CD14-positive monocyte (primary cell): ENCODE results near the gene SNX30. TPM values are rescaled to one million over a fixed set of nuclear protein-coding genes. Genes with fewer than 3 reads are reported as not detected.

Source experiments
- DNase-seq, 3 donors: peaks; one replicate each; pipeline ENCODE4 v3.0.0-alpha.2; 2011 to 2022
- H2AFZ ChIP-seq: 2 replicates; pipeline ENCODE4 v1.6.0; 2012; ENCODE audit warnings: mild to moderate bottlenecking, low read depth, low read length, inconsistent platforms; ENCODE audit not compliant: insufficient read depth, poor library complexity, severe bottlenecking
- H3K27ac ChIP-seq, 2 donors: 1 replicate in 1 of 2; 2 replicates in 1 of 2; pipeline ENCODE4 v1.5.1; 2012 to 2013; ENCODE audit warnings: low read length in 2 of 2, control low read depth in 1 of 2, inconsistent platforms in 1 of 2, low read depth in 1 of 2, mild to moderate bottlenecking in 1 of 2
- H3K27me3 ChIP-seq, 2 donors: one replicate each; pipeline versions ENCODE4 v1.6.0 to v1.6.1; 2011 to 2013; ENCODE audit warnings: low read length in 2 of 2; ENCODE audit not compliant: control insufficient read depth in 2 of 2, insufficient read depth in 2 of 2
- H3K36me3 ChIP-seq, 2 donors: replicated peaks in 1 of 2; 1 replicate in 1 of 2; 2 replicates in 1 of 2; pipeline versions ENCODE4 v1.5.1 to v1.6.1; 2012 to 2013; ENCODE audit warnings: low read length in 2 of 2, control low read depth in 1 of 2, inconsistent platforms in 1 of 2, mild to moderate bottlenecking in 1 of 2; ENCODE audit not compliant: insufficient read depth in 2 of 2, control insufficient read depth in 1 of 2
- H3K4me1 ChIP-seq, 2 donors: 1 replicate in 1 of 2; 2 replicates in 1 of 2; pipeline versions ENCODE4 v1.5.1 to v1.6.1; 2012 to 2013; ENCODE audit warnings: low read length in 2 of 2, control low read depth in 1 of 2, inconsistent platforms in 1 of 2, mild to moderate bottlenecking in 1 of 2, moderate library complexity in 1 of 2; ENCODE audit not compliant: insufficient read depth in 2 of 2, control insufficient read depth in 1 of 2
- H3K4me2 ChIP-seq: replicated peaks from 2 replicates; pipeline ENCODE3; 2012; ENCODE audit warnings: low read length, moderate library complexity, mild to moderate bottlenecking; ENCODE audit not compliant: poor library complexity, severe bottlenecking; ENCODE audit errors: extremely low read depth
- H3K4me3 ChIP-seq, 3 experiments: fragments of 200-600 bp in 1 of 3; sonication (generic) in 1 of 3; replicated peaks in 1 of 3; 1 replicate in 2 of 3; 2 replicates in 1 of 3; pipeline ENCODE4 v1.5.1; 2011 to 2013; ENCODE audit warnings: low read length in 3 of 3, mild to moderate bottlenecking in 3 of 3, control low read depth in 2 of 3, low read depth in 2 of 3, inconsistent platforms in 1 of 3, moderate library complexity in 1 of 3
- H3K79me2 ChIP-seq: 2 replicates; pipeline ENCODE4 v1.6.0; 2012; ENCODE audit warnings: mild to moderate bottlenecking, control low read depth, inconsistent platforms, low read length, moderate library complexity; ENCODE audit not compliant: insufficient read depth
- H3K9ac ChIP-seq: 2 replicates; pipeline ENCODE4 v1.6.0; 2017; ENCODE audit warnings: low read length, mild to moderate bottlenecking; ENCODE audit not compliant: insufficient read depth, poor library complexity, severe bottlenecking
- H3K9me3 ChIP-seq, 2 donors: replicated peaks in 1 of 2; 1 replicate in 1 of 2; 2 replicates in 1 of 2; pipeline versions ENCODE4 v1.5.1 to v1.6.1; 2012 to 2013; ENCODE audit warnings: low read length in 2 of 2, control low read depth in 1 of 2; ENCODE audit not compliant: control insufficient read depth in 1 of 2, insufficient read depth in 1 of 2
- H4K20me1 ChIP-seq: 2 replicates; pipeline ENCODE4 v1.6.0; 2012; ENCODE audit warnings: mild to moderate bottlenecking, low read length, control low read depth, moderate library complexity; ENCODE audit not compliant: insufficient read depth
- H3K27ac Mint-ChIP-seq, 7 donors: one replicate each; pipeline ENCODE4 v1.8.0; 2020; ENCODE audit warnings: mild to moderate bottlenecking in 7 of 7, mixed read lengths in 7 of 7, moderate library complexity in 6 of 7, inconsistent platforms in 2 of 7
- H3K27me3 Mint-ChIP-seq, 3 donors: one replicate each; pipeline ENCODE4 v1.8.0; 2021 to 2022; ENCODE audit warnings: low read depth in 3 of 3, mild to moderate bottlenecking in 3 of 3, mixed read lengths in 3 of 3, moderate library complexity in 3 of 3, inconsistent platforms in 1 of 3
- H3K36me3 Mint-ChIP-seq, 2 donors: one replicate each; pipeline ENCODE4 v1.8.0; 2020; ENCODE audit warnings: mixed read lengths in 2 of 2, inconsistent platforms in 1 of 2, mild to moderate bottlenecking in 1 of 2
- H3K4me1 Mint-ChIP-seq: one replicate; pipeline ENCODE4 v1.8.0; 2020; ENCODE audit warnings: mild to moderate bottlenecking, mixed read lengths
- H3K4me3 Mint-ChIP-seq, 2 donors: one replicate each; pipeline ENCODE4 v1.8.0; 2020; ENCODE audit warnings: mild to moderate bottlenecking in 2 of 2, mixed read lengths in 2 of 2, moderate library complexity in 1 of 2
- H3K9me3 Mint-ChIP-seq, 7 donors: one replicate each; pipeline ENCODE4 v1.8.0; 2020 to 2022; ENCODE audit warnings: mixed read lengths in 7 of 7, mild to moderate bottlenecking in 6 of 7, moderate library complexity in 6 of 7, inconsistent platforms in 2 of 7
- WGBS: methylation state at CpG from one replicate; pipeline ENCODE4 v1.1.5; 2013; ENCODE audit warnings: missing lambda C conversion rate; ENCODE audit not compliant: insufficient coverage; 5-methylcytosine and 5-hydroxymethylcytosine counted together
- intact Hi-C, 2 donors: fragments of 100-400 bp; cut with micrococcal nuclease; formaldehyde crosslinking; loops; one replicate each; pipeline versions ENCODE4 v1.15.0 to v1.15.1; 2023
- polyA plus RNA-seq, 3 donors: library from polyadenylated mRNA; depleted of rRNA in 1 of 3; unstranded in 2 of 3; stranded (reverse) in 1 of 3; fragments of 300-500 nt in 2 of 3; fragments of >200 nt in 1 of 3; fragmentation: Illumina TruSeq in 2 of 3; gene quantifications; 1 replicate in 2 of 3; 2 replicates in 1 of 3; pipeline ENCODE4 v1.2.3, GENCODE V29; 2012 to 2021
- TF ChIP-seq, protein P1 (sequence below): fragments of 200-600 bp; IDR thresholded peaks from one replicate; pipeline ENCODE4 v1.8.0; 2022; ENCODE audit warnings: antibody characterized with exemption, mild to moderate bottlenecking

Gene SNX30
- polyA plus RNA-seq, 3 donors = 10.3 to 31.3 (median 10.4) TPM

- H3K79me2 ChIP-seq = peaks cover 29% of the 10 kb centered on the region
- no CpG with 5 or more reads among the region's 1 CpG for WGBS
- peaks cover 8% of the 10 kb centered on the region for H4K20me1 ChIP-seq
- H3K4me2 ChIP-seq = peak overlapping the region; percentile 88
- no peaks in the 10 kb centered on the region for H3K27me3 ChIP-seq
- peak overlapping the region; percentile 97 to 100 (median 100) for H3K27ac Mint-ChIP-seq
- peaks cover 91% of the 10 kb centered on the region for H3K4me1 Mint-ChIP-seq
- H3K36me3 ChIP-seq = no peaks in the 10 kb centered on the region
- peaks cover 0 to 7% (median 0%) of the 10 kb centered on the region in 7 donors for H3K9me3 Mint-ChIP-seq
- intact Hi-C loops = loop anchor here in 1 of 2 donors (1.0 to 10.0 kb wide), 2 partner anchors 31 to 179 kb away; partner anchors contain the start of gene INIP
- H3K4me3 ChIP-seq = peak overlapping the region; percentile 7 to 92 (median 12)
- peak overlapping the region; percentile 60 for H3K9ac ChIP-seq
- no peaks in the 10 kb centered on the region for H3K9me3 ChIP-seq
- TF ChIP-seq, protein P1, sequence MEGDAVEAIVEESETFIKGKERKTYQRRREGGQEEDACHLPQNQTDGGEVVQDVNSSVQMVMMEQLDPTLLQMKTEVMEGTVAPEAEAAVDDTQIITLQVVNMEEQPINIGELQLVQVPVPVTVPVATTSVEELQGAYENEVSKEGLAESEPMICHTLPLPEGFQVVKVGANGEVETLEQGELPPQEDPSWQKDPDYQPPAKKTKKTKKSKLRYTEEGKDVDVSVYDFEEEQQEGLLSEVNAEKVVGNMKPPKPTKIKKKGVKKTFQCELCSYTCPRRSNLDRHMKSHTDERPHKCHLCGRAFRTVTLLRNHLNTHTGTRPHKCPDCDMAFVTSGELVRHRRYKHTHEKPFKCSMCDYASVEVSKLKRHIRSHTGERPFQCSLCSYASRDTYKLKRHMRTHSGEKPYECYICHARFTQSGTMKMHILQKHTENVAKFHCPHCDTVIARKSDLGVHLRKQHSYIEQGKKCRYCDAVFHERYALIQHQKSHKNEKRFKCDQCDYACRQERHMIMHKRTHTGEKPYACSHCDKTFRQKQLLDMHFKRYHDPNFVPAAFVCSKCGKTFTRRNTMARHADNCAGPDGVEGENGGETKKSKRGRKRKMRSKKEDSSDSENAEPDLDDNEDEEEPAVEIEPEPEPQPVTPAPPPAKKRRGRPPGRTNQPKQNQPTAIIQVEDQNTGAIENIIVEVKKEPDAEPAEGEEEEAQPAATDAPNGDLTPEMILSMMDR = no peak
- H3K36me3 Mint-ChIP-seq = peaks cover 13 to 14% of the 10 kb centered on the region in 2 donors
- H3K27me3 Mint-ChIP-seq = peaks cover 0 to 7% (median 6%) of the 10 kb centered on the region in 3 donors
- peak overlapping the region; percentile 7 to 87 for H3K4me3 Mint-ChIP-seq
- H2AFZ ChIP-seq = no peak overlapping the region
- H3K27ac ChIP-seq = peak overlapping the region; percentile 96 to 97
- peaks cover 93 to 100% of the 10 kb centered on the region in 2 donors for H3K4me1 ChIP-seq
- DNase-seq = peak; percentile 54 to 83 (median 82)
Observed at GRCh38 chr9:112894041-112894440, 143.5 kb downstream of the SNX30 start.

DNA sequence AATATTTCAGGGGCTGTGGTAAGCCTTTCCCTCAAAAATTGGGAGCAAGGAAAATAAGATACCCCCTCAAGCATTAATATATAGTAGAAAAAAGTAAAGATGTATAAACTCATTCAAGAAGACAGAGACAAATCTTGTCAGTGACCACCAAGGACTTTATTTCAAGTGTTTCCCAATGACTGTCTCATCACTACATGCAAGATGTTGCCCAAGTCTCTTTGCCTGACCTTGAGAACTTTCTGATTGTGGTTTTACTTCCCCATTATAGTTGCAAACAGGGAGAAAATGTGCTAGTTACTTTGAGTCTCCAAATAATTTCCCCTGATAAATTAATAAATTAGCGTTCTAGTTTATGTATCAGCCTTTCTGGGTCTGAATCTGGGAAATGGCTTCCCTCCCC lies 144.1 kb downstream of the SNX30 start:
- Histone ChIP-seq H3K36me3 (no peaks in the 10 kb centered on the region), H3K4me1 (peaks cover 88 to 100% of the 10 kb centered on the region in 2 donors), H3K9ac (peak overlapping the region; percentile 60), H3K4me3 (peak overlapping the region; percentile 7 to 92 (median 12)), H3K4me2 (peak overlapping the region; percentile 88), H4K20me1 (peaks cover 2% of the 10 kb centered on the region), H3K9me3 (no peaks in the 10 kb centered on the region), H3K79me2 (peaks cover 23% of the 10 kb centered on the region), H3K27me3 (no peaks in the 10 kb centered on the region), H2AFZ (no peak overlapping the region), H3K27ac (peak overlapping the region; percentile 96 to 97)
- Mint-ChIP-seq H3K27ac (peak overlapping the region; percentile 97 to 100 (median 100)), H3K4me3 (peak overlapping the region in 1 of 2 donors; percentile 87), H3K27me3 (peaks cover 0 to 5% (median 3%) of the 10 kb centered on the region in 3 donors), H3K36me3 (peaks cover 7 to 8% of the 10 kb centered on the region in 2 donors), H3K9me3 (peaks cover 0 to 7% (median 0%) of the 10 kb centered on the region in 7 donors), H3K4me1 (peaks cover 90% of the 10 kb centered on the region)
- DNase-seq = peak; percentile 84 to 95 (median 94)
- no CpG with 5 or more reads among the region's 1 CpG for WGBS
- TF ChIP-seq, protein P1 = no peak
- intact Hi-C loops = loop anchor here (1.0 to 10.0 kb wide), 3 partner anchors 31 to 180 kb away; partner anchors contain the start of gene INIP (in 1 of the 2)
